ENCODE results near the gene TMEM131. TPM values are rescaled to one million over a fixed set of nuclear protein-coding genes. Genes with fewer than 3 reads are reported as not detected.
A peak's percentile ranks its signal among the peaks of the same experiment; 100 is the strongest.

The TMEM131 gene
- total and polyA plus RNA-seq, 2 of the 8 experiments (the other 6 are each of a cell fraction or from before 2014, with no cell fraction given): 9.7 to 22.9 TPM

DNA sequence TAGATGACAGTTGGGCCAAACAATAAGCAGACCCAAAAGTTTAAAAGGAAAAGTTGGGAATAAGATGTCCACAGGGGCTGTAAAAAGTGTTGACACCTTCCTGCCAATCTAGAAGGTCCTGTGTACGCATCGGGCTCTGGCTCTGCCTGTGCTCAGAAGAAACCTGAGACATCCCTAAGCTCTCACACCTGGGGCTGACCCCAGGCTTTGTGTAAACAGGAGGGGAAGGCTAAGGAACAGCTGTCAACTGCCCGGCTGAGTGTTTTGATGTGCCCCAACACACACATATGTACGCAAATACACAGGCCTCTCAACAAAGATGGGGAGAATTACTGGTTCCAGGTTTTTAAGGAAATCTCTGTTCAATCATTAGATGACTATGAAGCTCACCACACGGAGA is 59.5 kb downstream of the TMEM131 start (continued):
- TF ChIP-seq, protein P1, sequence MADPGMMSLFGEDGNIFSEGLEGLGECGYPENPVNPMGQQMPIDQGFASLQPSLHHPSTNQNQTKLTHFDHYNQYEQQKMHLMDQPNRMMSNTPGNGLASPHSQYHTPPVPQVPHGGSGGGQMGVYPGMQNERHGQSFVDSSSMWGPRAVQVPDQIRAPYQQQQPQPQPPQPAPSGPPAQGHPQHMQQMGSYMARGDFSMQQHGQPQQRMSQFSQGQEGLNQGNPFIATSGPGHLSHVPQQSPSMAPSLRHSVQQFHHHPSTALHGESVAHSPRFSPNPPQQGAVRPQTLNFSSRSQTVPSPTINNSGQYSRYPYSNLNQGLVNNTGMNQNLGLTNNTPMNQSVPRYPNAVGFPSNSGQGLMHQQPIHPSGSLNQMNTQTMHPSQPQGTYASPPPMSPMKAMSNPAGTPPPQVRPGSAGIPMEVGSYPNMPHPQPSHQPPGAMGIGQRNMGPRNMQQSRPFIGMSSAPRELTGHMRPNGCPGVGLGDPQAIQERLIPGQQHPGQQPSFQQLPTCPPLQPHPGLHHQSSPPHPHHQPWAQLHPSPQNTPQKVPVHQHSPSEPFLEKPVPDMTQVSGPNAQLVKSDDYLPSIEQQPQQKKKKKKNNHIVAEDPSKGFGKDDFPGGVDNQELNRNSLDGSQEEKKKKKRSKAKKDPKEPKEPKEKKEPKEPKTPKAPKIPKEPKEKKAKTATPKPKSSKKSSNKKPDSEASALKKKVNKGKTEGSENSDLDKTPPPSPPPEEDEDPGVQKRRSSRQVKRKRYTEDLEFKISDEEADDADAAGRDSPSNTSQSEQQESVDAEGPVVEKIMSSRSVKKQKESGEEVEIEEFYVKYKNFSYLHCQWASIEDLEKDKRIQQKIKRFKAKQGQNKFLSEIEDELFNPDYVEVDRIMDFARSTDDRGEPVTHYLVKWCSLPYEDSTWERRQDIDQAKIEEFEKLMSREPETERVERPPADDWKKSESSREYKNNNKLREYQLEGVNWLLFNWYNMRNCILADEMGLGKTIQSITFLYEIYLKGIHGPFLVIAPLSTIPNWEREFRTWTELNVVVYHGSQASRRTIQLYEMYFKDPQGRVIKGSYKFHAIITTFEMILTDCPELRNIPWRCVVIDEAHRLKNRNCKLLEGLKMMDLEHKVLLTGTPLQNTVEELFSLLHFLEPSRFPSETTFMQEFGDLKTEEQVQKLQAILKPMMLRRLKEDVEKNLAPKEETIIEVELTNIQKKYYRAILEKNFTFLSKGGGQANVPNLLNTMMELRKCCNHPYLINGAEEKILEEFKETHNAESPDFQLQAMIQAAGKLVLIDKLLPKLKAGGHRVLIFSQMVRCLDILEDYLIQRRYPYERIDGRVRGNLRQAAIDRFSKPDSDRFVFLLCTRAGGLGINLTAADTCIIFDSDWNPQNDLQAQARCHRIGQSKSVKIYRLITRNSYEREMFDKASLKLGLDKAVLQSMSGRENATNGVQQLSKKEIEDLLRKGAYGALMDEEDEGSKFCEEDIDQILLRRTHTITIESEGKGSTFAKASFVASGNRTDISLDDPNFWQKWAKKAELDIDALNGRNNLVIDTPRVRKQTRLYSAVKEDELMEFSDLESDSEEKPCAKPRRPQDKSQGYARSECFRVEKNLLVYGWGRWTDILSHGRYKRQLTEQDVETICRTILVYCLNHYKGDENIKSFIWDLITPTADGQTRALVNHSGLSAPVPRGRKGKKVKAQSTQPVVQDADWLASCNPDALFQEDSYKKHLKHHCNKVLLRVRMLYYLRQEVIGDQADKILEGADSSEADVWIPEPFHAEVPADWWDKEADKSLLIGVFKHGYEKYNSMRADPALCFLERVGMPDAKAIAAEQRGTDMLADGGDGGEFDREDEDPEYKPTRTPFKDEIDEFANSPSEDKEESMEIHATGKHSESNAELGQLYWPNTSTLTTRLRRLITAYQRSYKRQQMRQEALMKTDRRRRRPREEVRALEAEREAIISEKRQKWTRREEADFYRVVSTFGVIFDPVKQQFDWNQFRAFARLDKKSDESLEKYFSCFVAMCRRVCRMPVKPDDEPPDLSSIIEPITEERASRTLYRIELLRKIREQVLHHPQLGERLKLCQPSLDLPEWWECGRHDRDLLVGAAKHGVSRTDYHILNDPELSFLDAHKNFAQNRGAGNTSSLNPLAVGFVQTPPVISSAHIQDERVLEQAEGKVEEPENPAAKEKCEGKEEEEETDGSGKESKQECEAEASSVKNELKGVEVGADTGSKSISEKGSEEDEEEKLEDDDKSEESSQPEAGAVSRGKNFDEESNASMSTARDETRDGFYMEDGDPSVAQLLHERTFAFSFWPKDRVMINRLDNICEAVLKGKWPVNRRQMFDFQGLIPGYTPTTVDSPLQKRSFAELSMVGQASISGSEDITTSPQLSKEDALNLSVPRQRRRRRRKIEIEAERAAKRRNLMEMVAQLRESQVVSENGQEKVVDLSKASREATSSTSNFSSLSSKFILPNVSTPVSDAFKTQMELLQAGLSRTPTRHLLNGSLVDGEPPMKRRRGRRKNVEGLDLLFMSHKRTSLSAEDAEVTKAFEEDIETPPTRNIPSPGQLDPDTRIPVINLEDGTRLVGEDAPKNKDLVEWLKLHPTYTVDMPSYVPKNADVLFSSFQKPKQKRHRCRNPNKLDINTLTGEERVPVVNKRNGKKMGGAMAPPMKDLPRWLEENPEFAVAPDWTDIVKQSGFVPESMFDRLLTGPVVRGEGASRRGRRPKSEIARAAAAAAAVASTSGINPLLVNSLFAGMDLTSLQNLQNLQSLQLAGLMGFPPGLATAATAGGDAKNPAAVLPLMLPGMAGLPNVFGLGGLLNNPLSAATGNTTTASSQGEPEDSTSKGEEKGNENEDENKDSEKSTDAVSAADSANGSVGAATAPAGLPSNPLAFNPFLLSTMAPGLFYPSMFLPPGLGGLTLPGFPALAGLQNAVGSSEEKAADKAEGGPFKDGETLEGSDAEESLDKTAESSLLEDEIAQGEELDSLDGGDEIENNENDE (IDR thresholded peaks at IDR 0.05; ENCODE audit: insufficient replicate concordance, low read length): no peak
- TF ChIP-seq TCF12 (IDR thresholded peaks at IDR 0.05; ENCODE audit: low read depth, low read length): peak; percentile 91
- TF ChIP-seq POLR2A (IDR thresholded peaks at IDR 0.05; ENCODE audit: control extremely low read depth in 1 of 2, low read depth in 2 of 2, low read length in 2 of 2): no peak
- TF ChIP-seq SAP30 (IDR thresholded peaks at IDR 0.05; ENCODE audit: insufficient read depth, insufficient replicate concordance, low read length): peak; percentile 66
- no peak for TF ChIP-seq BRCA1 (IDR thresholded peaks at IDR 0.05; ENCODE audit: low read depth, low read length)
- TF ChIP-seq GTF2F1 (IDR thresholded peaks at IDR 0.05; ENCODE audit: borderline replicate concordance, low read depth, low read length): no peak
- no peak for TF ChIP-seq PHF8 (conservative IDR thresholded peaks at IDR 0.05; ENCODE audit: low read depth, low read length)
- TF ChIP-seq BCL11A (IDR thresholded peaks at IDR 0.05; ENCODE audit: low read depth in 2 of 2, low read length in 2 of 2): no peak
- no peak for TF ChIP-seq RBBP5 (IDR thresholded peaks at IDR 0.05; ENCODE audit: borderline replicate concordance, low read depth, low read length)
- TF ChIP-seq TEAD4 (IDR thresholded peaks at IDR 0.05; ENCODE audit: low read depth, low read length): no peak

Data from H1 (cell line).